OCI-LY1 (cell line): ENCODE data around the gene STK32B.

Experiments used
- EZH2 ChIP-seq: fragments of 200-600 bp; sonication (generic), shearing (Covaris generic); IDR thresholded peaks from 2 replicates; pipeline ENCODE4 v1.8.0; 2017; ENCODE audit warnings: borderline replicate concordance, mixed run types, mild to moderate bottlenecking, antibody characterized with exemption, low read length, moderate library complexity, mixed read lengths
- TF ChIP-seq, protein P1 (sequence below): fragments of 200-600 bp; sonication (generic), shearing (Covaris generic); IDR thresholded peaks from 2 replicates; pipeline ENCODE4 v1.5.1; 2017; ENCODE audit warnings: mild to moderate bottlenecking, antibody characterized with exemption, low read length, moderate library complexity, mixed read lengths

DNA sequence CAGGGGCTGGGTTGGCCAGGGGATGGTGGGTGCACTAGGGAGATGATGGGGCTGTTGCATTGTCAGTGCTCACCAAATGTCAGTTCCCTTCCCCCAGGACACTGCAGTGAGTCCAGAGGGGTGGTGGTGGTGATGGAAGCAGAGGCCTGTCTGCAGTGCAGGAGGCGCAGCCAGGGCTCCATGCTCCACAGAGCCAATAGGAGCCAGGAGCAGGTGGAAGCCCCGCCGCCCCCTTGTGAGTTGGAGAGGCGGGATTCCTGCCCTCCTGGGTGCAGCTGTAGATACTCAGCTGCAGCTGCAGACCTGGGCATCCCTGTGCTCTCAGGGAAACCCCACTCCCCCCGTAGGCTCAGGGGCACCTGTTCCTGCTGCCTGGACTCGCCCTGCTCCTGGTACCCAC is 372.4 kb downstream of the STK32B start:
- TF ChIP-seq, protein P1, sequence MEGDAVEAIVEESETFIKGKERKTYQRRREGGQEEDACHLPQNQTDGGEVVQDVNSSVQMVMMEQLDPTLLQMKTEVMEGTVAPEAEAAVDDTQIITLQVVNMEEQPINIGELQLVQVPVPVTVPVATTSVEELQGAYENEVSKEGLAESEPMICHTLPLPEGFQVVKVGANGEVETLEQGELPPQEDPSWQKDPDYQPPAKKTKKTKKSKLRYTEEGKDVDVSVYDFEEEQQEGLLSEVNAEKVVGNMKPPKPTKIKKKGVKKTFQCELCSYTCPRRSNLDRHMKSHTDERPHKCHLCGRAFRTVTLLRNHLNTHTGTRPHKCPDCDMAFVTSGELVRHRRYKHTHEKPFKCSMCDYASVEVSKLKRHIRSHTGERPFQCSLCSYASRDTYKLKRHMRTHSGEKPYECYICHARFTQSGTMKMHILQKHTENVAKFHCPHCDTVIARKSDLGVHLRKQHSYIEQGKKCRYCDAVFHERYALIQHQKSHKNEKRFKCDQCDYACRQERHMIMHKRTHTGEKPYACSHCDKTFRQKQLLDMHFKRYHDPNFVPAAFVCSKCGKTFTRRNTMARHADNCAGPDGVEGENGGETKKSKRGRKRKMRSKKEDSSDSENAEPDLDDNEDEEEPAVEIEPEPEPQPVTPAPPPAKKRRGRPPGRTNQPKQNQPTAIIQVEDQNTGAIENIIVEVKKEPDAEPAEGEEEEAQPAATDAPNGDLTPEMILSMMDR = no peak
- no peak for TF ChIP-seq EZH2
